Mesangial cell (primary cell): ENCODE data around the gene TOX3. TPM values are rescaled to one million over a fixed set of nuclear protein-coding genes. Genes with fewer than 3 reads are reported as not detected.

Experiments
- total RNA-seq: library from RNA; depleted of rRNA; stranded (reverse); fragments of >200 nt; gene quantifications from 2 replicates; pipeline ENCODE4 v1.2.3, GENCODE V29; 2015

The TOX3 gene
- 0.65 and 1.0 TPM in 2 replicates for total RNA-seq

GRCh38 chr16:52547004-52547833 is at the start of gene TOX3:
Gene TOX3 (minus strand): TSS chr16:52547143. CDS start chr16:52546723, 420 bp downstream.

